ENCODE data around the gene SLC6A6. TPM values are rescaled to one million over a fixed set of nuclear protein-coding genes. Genes with fewer than 3 reads are reported as not detected.
A peak's percentile ranks its signal among the peaks of the same experiment; 100 is the strongest.
"Not testable (repeated sequence)": the region's sequence is repeated elsewhere in the genome, so short reads cannot be mapped to it uniquely, and the experiment has no call there.

Gene SLC6A6
- total RNA-seq, 1 donor, result 33.2 TPM

DNA sequence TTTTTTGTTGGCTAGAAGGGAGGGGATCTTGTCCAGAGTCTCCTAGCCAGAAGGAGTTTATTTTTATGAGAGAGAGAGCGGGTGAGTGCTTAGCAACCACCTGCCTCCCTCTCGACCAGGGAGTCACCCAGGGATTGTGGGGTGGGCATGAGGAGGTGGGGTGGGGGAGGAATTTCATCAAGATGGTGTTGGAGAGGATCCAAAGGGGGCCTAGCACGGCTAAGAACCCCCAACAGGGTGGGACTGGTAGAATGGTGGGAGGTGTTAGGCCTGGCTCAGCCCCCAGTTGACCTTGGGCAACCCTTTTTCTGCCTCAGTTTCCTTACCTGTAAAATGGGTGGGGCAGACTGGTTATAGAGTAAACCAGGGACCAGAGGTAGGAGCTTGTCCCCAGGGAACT, 1.8 kb downstream of the SLC6A6 start:
- TF ChIP-seq, protein P1, sequence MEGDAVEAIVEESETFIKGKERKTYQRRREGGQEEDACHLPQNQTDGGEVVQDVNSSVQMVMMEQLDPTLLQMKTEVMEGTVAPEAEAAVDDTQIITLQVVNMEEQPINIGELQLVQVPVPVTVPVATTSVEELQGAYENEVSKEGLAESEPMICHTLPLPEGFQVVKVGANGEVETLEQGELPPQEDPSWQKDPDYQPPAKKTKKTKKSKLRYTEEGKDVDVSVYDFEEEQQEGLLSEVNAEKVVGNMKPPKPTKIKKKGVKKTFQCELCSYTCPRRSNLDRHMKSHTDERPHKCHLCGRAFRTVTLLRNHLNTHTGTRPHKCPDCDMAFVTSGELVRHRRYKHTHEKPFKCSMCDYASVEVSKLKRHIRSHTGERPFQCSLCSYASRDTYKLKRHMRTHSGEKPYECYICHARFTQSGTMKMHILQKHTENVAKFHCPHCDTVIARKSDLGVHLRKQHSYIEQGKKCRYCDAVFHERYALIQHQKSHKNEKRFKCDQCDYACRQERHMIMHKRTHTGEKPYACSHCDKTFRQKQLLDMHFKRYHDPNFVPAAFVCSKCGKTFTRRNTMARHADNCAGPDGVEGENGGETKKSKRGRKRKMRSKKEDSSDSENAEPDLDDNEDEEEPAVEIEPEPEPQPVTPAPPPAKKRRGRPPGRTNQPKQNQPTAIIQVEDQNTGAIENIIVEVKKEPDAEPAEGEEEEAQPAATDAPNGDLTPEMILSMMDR (IDR thresholded peaks at IDR 0.05; ENCODE audit: insufficient read depth, low read depth, low read length), result no peak

DNA sequence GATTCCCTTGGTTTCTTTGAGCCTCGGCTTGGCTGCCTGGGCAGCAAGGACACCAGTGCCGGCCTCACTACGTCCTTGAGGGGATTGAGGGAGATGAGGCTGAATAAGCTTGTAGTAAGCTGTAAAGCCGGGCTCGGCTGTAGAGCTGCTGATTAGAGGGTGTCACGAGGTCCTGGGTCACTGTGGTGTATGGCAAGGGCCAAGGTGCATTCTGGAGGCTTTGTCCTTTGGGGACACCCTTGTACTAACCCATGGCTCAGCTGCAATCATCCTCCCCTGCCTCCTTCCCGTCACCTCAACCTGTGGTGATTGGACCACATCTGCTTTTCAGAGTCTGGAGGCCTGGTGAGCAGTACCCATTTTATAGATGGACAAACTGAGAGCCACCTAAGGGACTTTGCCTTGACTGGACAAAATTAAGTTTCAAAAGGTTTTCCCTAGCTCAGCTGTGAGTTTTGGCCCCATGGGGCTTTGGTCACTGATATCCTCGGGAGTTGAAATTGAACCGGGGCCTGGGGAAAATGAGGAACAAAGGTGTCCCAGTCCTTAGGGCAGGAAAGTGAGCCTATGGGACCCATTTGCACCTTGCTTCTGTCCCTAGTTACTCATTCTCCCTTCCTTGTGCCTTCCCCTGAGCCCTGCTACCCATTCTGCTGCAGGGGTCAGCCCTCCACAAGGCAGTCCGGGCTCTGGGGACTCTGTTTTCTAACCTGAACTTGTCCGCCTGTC, 2.4 kb downstream of the SLC6A6 start:
- peak overlapping the region; percentile 85 for H3K4me3 ChIP-seq (ENCODE audit: low read depth, low read length)
- TF ChIP-seq, protein P1 (IDR thresholded peaks at IDR 0.05; ENCODE audit: insufficient read depth, low read depth, low read length), result no peak
- no peak for DNase-seq (ENCODE audit: low read depth)

More for the DNA sequence above, 1.8 kb downstream of the SLC6A6 start:
- peak overlapping the region; percentile 85 for H3K4me3 ChIP-seq (ENCODE audit: low read depth, low read length)
- peak; percentile 16 for DNase-seq (ENCODE audit: low read depth)

DNA sequence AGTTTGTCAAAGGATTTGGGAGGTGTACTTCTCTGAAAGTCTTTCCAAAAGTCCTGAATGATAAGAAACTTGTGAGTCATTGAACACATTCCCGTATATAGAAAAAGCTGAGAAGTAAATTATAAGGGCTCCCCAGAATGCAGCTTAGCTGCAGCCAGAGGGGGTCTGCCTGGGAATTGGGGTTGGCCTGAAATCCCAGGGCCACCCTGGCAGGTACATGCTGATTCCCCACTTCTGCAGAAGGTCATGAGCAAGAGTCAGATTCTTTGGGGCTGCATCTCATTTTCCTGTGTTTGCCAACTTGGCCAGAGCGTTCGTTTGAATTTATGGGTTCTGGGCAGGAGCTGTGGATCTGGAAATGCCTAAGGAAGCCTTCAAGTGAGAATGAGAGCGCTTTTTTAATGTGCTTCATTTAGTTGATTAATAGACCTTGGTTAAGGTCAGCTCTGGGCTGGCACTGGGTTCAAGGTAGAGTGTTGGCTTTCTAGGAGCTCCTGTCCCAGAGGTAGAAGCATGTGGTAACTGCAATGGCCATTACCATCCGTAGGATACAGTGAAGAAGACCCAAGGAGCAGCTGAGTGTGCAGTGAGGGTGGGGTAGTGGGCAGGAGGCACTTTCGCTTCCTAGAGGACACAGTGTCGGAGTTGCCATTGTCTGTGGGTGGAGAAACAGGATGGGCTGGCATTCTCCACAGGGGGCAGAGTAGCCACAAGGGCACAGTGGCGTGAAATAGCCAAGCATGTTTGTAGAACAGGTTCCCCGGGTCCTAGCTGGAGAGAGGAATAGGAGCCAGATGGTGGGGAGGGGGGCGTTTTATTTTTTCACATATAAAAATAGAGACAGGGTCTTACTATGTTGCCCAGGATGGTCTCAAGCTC, 3.2 kb downstream of the SLC6A6 start:
- TF ChIP-seq, protein P1 (IDR thresholded peaks at IDR 0.05; ENCODE audit: insufficient read depth, low read depth, low read length), result no peak
- peak; percentile 23 for DNase-seq (ENCODE audit: low read depth)
- H3K4me3 ChIP-seq (ENCODE audit: low read depth, low read length), result peak overlapping the region; percentile 20

DNA sequence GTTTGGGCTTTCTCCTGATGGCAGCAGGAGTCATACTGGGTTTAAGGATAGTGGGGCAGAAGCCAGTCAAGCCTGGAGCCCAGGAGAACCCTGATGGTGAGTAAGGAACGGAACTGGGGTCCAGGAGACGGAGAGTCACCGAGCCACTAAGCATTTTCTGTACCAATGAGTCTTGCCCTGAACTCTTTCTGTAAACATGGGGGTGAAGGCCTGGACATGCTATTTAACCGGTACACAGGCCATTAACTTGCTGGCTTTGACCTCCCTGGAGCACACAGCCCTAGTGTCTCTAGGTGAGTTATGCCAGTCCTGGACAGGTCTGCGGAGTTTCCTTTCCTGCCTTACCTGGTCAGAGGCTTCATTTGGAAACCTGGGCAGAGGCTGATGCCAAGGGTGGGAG, 3.9 kb downstream of the SLC6A6 start:
- TF ChIP-seq, protein P1 (IDR thresholded peaks at IDR 0.05; ENCODE audit: insufficient read depth, low read depth, low read length), result no peak
- DNase-seq (ENCODE audit: low read depth), result no peak
- no peak overlapping the region for H3K4me3 ChIP-seq (ENCODE audit: low read depth, low read length)

DNA sequence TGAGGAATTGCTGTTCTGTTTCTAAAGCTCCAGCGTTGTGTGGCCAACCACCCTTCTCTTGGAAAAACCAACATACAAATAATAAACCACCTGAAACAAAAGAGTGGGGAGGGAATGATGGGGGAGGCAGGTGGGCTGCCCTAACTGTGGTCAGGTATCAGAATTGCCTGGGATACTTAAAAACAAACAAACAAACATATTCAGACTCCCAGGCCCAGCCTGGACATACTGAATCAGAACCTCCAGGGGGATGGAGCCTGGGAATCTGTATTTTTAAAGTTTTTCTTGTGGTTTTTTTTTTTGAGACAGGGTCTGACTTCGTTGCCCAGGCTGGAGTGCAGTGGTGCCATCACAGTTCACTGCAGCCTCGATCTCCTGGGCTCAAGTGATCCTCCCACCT, 4.4 kb downstream of the SLC6A6 start:
- H3K4me3 ChIP-seq (ENCODE audit: low read depth, low read length), result no peak overlapping the region
- TF ChIP-seq, protein P1 (IDR thresholded peaks at IDR 0.05; ENCODE audit: insufficient read depth, low read depth, low read length), result no peak
- no peak for DNase-seq (ENCODE audit: low read depth)

DNA sequence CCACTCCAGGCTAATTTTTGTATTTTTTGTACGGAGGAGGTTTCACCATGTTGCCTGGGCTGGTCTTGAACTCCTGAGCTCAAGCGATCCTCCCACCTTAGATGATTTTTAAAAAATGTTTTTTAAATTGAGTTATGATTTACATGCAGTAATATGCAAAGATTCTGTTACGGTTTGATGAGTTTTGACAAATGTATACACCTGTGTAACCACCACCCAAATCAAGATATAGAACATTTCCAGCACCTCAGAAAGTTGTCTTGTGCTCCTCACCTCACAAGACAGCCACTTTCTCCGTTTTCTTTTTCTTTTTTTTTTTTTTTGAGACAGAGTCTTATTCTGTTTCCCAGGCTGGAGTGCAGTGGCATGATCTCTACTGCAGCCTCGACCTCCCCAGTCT, 4.8 kb downstream of the SLC6A6 start:
- DNase-seq (ENCODE audit: low read depth), result no peak
- TF ChIP-seq, protein P1 (IDR thresholded peaks at IDR 0.05; ENCODE audit: insufficient read depth, low read depth, low read length), result no peak
- H3K4me3 ChIP-seq (ENCODE audit: low read depth, low read length), result no peak overlapping the region

DNA sequence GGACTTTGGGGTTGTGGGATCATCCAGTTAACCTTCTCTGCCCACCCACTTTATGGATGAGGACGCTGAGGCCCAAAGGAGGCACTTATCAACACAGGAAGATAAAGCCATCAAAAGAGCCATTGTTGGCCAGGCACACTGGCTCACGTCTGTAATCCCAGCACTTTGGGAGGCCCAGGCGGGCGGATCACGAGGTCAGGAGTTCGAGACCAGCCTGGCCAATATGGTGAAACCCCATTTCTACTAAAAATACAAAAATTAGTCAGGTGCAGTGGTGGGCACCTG, 7.3 kb downstream of the SLC6A6 start:
- not testable (repeated sequence) for DNase-seq (ENCODE audit: low read depth); H3K4me3 ChIP-seq (ENCODE audit: low read depth, low read length)

Measured in fibroblast of villous mesenchyme (primary cell).